Mononuclear cell (primary cell): ENCODE measurements around the gene ITGA11. TPM values are rescaled to one million over a fixed set of nuclear protein-coding genes. Genes with fewer than 3 reads are reported as not detected.

ENCODE experiments used
- H3K27me3 ChIP-seq: 2 replicates; pipeline ENCODE4 v1.6.0; 2011; ENCODE audit warnings: low read length, control low read depth; ENCODE audit not compliant: insufficient read depth
- H3K4me1 ChIP-seq: 2 replicates; pipeline ENCODE4 v1.5.1; 2011; ENCODE audit warnings: mild to moderate bottlenecking, low read length, control low read depth; ENCODE audit not compliant: insufficient read depth
- H3K4me3 ChIP-seq: 2 replicates; pipeline ENCODE4 v1.5.1; 2011; ENCODE audit warnings: mild to moderate bottlenecking, low read length, moderate library complexity
- H3K9me3 ChIP-seq: 2 replicates; pipeline ENCODE4 v1.5.1; 2011; ENCODE audit warnings: low read depth, mild to moderate bottlenecking, control low read depth, low read length
- total RNA-seq: library from RNA; depleted of rRNA; stranded (reverse); fragments of >200 nt; gene quantifications from one replicate; pipeline ENCODE4 v1.2.3, GENCODE V29; 2012

ITGA11 gene
- total RNA-seq, 1 donor, result under 0.01 TPM

DNA sequence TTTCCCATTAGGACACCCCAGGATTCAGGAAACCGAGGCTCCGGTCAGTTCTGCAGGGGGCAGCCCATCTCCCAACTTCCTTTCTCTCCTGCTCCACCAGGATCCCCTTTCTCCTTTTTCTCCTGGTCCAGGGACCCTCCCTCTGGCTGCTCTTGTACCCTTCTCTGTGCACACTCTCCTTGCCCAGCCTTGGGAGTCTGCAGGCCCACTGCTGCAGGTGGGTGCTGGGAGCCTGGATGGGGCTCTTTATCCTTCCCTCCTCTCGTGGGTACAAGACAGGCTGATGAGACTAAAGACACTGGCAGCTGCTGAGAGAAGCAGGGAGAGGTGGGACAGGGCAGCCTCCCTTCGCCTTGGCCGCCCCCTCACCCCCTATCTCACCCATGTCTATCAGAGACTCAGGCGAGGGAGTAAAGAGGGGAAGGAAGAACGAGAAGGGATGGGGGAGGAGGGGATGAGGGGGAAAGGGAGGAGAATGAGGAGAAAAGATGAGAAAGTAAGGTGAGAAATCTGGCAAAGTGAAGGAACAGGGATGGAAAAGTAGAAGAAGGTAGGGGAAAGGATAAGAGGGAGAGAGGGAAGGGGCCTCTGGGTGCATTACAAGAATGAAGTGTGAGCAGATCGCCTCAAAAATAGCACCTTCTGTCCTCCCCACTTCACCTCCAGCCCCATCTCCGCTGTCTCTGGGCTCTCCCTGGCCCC lies 45.2 kb downstream of the ITGA11 start:
- no peaks in the 10 kb centered on the region for H3K9me3 ChIP-seq

DNA sequence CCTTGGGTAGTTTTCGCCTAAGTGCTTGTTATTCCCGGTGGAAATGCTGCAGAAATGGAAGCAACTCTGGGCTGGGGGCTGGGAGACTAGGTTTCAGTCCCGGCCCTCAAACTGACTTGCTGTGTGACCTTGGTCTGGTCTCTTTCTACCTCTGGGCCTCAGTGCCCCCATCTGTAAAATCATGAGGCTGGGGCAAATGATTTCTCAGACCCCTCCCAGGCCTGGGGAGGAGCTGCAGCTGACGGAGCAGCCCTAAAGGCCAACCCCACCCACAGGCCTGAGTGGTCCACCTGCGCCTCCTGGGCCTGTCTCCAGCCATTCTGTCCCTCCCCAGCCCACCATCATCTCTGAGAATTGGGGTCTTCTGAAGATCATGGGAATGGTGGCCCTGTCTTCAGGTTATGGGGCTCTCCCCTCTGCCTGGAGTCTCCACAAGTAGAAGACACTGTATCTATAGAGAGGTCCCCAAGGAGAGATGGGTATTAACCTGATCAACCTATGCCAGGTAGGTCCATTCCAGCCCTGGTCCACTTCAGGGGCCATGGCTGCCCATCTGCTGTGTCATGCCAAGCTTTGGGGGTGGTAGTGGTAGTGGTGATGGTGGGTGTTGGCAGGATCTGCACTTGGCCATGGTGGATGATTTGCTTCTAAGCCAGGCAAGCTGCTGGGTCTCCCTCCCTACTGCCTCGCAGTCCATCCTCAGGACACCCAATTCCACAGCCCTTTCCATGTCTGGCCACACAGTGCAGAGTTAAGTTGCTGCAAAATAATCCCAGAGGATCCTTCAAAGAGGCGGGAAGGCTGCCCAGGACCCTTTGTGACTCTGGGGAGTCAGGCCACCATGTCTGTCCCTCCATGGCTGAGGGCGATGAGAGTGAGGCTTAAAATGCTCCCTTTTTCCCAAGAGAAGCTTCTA lies 46.0 kb downstream of the ITGA11 start:
- no peak overlapping the region for H3K4me3 ChIP-seq
- H3K27me3 ChIP-seq, result peaks cover 2% of the 10 kb centered on the region
- no peaks in the 10 kb centered on the region for H3K9me3 ChIP-seq
- peaks cover 9% of the 10 kb centered on the region for H3K4me1 ChIP-seq

More for the DNA sequence above, 45.2 kb downstream of the ITGA11 start:
- peaks cover 2% of the 10 kb centered on the region for H3K27me3 ChIP-seq
- H3K4me1 ChIP-seq, result peaks cover 9% of the 10 kb centered on the region
- no peak overlapping the region for H3K4me3 ChIP-seq

DNA sequence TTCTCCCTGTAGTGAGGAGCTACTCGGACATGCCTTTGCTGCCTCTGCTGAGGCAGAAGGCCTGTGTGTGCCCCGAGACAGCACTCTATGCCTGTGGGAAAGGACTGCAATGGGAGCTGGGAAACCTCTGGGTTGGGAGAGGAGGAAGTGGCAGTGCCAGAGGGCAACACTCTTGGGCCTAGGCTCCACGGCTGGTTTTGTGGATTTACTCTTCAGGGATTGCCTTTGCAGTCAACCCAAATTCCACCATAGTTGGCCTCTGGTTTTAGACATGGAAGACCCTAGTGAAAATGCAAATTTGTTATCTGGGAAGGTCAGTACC lies 46.8 kb downstream of the ITGA11 start:
- no peaks in the 10 kb centered on the region for H3K9me3 ChIP-seq
- no peak overlapping the region for H3K4me3 ChIP-seq
- H3K27me3 ChIP-seq, result peaks cover 2% of the 10 kb centered on the region
- peaks cover 2% of the 10 kb centered on the region for H3K4me1 ChIP-seq

DNA sequence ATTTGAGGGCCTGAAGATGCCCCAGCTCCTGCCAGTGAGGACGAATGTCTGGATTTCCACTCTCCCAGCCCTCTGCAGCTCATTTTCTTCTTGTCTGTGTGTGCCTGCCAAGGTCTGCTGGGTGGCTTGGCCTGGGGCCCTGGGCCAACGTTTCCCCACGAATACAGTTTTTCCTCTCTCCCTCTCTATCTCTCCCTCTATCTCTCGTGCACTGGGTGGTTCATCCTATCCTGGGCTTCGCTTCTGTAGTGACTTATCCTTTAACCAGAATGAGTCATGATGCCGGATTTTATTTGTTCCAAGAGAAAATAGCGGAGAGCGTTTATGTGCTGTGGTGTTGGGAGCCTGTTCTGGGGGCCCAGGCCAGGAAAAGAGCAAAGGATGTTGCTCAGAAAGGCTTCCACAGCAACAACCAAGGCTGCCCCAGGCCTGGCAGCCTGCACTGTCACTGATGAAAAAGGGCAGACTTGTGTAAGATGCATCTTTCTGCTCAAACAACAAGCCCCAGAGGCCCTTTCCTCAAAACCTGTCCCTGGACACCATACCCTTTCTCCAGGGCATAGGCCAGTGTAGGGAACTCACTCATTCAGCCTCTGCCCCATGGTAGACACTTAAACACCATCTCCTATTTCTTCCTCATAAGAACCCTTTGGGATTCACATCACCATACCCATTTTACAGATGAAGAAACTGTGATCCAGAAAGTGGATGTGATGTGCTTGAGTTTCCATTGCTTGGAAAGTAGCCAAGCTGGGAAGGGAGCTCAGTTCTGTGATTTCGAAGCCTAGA lies 47.3 kb downstream of the ITGA11 start:
- Histone ChIP-seq H3K4me1 (no peaks in the 10 kb centered on the region), H3K9me3 (no peaks in the 10 kb centered on the region), H3K4me3 (no peak overlapping the region), H3K27me3 (peaks cover 2% of the 10 kb centered on the region)

DNA sequence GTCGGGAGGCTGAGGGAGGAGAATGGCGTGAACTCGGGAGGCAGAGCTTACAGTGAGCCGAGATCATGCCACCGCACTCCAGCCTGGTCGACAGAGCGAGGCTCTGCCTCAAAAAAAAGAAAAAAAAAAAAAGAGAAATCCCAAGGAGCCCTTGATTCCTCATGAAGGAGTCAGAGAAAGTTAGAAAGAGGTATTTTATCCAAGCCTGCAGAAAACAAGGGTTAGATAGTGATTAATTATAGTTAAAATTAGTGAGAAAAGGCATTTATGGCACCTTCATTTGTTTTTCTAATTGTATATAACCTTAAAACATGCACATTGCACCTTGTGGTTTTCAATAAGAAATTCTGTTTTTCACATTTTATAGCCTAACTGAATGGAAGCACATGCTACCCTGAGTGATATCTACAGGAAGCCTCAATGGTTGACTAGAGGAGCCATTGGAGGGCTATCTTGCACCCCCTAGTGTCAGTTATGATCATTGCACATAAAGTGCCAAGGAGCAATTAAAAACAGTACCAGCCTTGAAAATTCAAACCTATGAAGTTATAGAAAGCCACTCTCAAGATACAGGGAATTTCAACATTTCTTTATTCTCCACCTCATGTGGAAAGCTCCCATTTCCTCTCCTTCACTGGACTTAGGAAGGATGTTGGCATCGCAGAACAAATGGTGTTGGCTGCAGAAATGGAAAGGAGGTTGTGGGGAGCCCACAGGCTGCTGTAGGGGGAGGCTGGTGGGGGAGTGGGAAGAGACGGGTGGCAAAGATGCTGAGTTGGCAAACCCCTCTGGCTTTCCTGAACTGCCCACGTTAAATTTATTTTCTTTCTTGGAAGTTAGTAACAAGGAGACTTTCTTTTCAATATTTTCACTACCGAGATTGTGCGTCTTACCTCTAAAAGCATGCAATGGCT lies 48.5 kb downstream of the ITGA11 start:
- no peaks in the 10 kb centered on the region for H3K4me1 ChIP-seq

DNA sequence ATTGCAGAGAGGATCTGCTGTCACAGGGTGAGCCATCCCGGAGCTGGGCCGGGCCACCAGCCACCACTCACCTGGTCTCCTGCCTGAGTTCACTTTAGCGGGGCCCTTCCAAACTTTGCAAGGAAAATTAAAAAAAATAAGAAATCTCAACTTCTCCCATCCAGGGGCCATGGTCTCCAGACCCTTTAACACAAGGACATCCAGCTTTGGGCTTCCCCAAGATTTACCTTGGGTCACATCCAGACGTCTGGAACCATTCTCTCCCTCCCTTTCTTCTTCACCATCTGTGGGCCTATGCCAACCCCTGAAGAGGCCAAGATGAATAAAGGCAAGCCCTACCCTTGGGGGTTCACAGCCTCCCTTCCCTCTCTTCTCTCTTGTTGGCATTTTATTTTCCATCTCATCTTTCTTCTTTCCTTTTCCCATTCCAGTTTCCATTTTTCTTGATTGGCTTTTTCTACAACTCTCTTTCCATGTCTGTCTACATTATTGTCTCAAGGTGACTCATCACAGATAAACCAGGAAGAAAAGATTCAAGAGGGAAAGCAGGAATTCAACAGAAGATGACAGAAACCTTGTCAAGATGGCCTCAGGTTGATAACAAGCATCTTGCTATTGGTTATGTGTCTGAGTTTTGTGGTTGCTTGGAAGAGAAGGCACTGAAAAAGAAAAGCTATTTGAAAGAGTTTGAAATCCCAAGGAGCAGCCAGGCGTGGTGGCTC lies 49.5 kb downstream of the ITGA11 start:
- no peaks in the 10 kb centered on the region for H3K4me1 ChIP-seq
- H3K27me3 ChIP-seq, result no peaks in the 10 kb centered on the region
- H3K9me3 ChIP-seq, result no peaks in the 10 kb centered on the region
- no peak overlapping the region for H3K4me3 ChIP-seq

More for the DNA sequence above, 48.5 kb downstream of the ITGA11 start:
- Histone ChIP-seq H3K27me3 (no peaks in the 10 kb centered on the region), H3K4me3 (no peak overlapping the region), H3K9me3 (no peaks in the 10 kb centered on the region)

DNA sequence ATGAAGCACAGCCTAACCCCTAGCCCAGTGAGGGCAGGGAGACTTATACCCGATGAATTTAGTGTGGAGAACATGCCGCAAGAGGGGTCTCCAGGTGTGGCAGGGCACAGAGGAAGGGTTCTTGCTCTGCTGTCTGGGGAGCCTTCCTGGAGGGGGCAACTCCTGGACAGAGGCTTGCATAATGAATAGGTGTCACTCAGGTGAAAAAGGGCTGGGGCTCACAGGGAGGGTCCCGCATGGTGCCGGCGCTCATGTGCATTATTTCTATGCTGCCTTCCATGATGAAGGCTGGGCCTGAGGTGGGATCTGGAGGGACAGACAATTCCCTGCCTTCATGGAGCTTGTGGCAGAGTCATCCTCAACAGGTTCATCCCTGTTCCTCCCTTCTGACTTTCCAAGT lies 51.5 kb downstream of the ITGA11 start:
- Histone ChIP-seq H3K27me3 (no peaks in the 10 kb centered on the region), H3K4me3 (no peak overlapping the region), H3K9me3 (no peaks in the 10 kb centered on the region), H3K4me1 (no peaks in the 10 kb centered on the region)

DNA sequence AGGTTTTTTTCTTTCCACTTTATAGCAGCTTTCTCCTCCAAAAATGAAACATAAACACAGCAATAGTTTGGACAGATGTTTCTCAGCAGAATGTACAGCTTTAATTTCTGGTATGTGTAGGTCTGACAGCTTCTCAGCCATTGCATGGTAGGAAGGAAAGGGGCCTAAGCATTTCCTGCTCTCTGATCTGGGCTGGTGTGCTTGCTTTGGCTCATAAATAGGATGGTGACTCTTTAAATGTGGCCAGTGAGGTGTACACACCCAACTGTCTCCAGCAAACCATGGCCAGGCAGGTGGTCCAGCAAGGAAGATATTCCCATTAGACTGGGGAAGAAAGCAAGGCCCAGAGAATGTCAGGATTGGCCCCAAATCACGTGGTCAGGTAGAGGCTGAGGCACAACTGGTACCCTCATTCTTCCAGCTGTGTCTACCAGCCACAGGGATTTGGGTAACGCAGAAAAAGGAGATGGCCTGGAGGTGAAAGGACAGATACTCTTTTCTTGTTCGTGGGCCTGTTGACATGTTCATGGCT lies 52.1 kb downstream of the ITGA11 start:
- no peaks in the 10 kb centered on the region for H3K9me3 ChIP-seq
- no peak overlapping the region for H3K4me3 ChIP-seq
- H3K27me3 ChIP-seq, result no peaks in the 10 kb centered on the region
- H3K4me1 ChIP-seq, result no peaks in the 10 kb centered on the region

DNA sequence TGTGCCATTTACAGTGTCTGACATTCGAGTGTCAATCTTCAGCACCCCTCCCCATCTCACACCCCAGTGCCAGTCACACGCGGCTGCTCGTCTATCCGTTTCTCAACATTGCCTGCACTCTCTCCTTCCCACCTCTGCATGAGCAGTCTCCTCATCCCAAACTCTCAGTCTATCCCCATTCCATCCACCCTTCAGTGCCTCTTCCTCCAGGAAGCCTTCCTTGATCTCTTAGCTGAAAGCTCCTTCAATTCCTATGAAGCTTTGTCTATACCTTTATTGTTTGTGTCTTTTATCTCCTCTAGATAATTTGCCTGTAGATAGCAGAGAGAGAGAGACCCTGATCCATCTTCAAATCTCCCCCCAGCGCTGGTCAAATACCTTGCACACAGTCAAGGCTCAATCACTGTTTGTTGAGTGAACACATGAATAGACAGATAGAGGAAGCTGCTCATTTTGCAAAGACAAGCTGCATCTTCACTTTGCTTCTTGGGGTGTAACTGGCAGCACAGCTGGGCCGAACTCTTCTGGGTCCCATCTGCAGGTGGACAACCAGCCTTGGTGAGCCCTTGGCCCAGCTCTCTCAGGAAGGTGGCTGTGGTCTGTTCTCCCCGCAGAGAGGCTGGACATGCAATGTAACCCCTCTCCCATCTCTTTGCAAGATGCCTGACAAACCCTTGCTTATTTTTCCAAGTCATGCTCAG lies 52.8 kb downstream of the ITGA11 start:
- no peaks in the 10 kb centered on the region for H3K9me3 ChIP-seq
- H3K27me3 ChIP-seq, result no peaks in the 10 kb centered on the region
- H3K4me1 ChIP-seq, result no peaks in the 10 kb centered on the region
- H3K4me3 ChIP-seq, result no peak overlapping the region

DNA sequence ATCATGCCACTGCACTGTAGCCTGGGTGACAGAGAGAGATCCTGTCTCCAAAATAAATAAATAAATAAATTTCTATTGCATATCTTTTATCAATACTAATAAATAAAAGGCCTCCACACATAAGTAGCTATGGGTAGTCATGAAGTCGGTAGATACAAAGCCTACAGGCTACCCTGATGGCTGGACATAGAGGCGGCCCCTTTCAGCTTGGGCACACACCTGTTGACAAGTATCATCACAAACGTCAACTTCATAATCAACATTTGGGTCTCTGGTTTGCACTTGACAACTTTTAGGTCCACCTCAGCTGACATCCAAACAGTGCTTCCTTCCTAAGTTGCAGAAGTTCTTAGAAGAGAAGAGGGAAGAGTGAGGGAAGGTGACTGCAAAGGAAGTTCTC lies 53.4 kb downstream of the ITGA11 start:
- H3K4me3 ChIP-seq, result no peak overlapping the region
- no peaks in the 10 kb centered on the region for H3K27me3 ChIP-seq
- no peaks in the 10 kb centered on the region for H3K9me3 ChIP-seq
- H3K4me1 ChIP-seq, result no peaks in the 10 kb centered on the region

DNA sequence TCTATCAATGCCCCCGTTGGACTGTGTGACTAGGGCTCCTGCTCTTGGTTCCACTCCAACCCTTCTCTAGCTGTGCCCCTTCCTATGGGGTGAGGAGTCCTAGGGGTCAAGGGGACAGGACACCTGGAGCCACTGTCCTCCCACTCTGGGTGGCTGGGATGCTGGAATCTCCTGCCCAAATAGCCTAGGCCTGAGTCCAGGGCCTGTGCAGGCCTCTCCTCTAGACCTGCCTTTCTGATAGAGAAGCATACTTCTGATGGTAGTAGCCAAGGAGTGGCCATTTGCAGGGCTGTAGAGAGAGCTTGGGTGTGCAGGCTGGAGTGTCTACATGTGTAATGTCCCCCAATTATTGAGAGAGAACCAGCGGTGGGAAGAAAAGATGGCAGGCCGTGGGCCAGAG lies 54.2 kb downstream of the ITGA11 start:
- Histone ChIP-seq H3K4me3 (no peak overlapping the region), H3K4me1 (no peaks in the 10 kb centered on the region), H3K27me3 (no peaks in the 10 kb centered on the region), H3K9me3 (no peaks in the 10 kb centered on the region)

DNA sequence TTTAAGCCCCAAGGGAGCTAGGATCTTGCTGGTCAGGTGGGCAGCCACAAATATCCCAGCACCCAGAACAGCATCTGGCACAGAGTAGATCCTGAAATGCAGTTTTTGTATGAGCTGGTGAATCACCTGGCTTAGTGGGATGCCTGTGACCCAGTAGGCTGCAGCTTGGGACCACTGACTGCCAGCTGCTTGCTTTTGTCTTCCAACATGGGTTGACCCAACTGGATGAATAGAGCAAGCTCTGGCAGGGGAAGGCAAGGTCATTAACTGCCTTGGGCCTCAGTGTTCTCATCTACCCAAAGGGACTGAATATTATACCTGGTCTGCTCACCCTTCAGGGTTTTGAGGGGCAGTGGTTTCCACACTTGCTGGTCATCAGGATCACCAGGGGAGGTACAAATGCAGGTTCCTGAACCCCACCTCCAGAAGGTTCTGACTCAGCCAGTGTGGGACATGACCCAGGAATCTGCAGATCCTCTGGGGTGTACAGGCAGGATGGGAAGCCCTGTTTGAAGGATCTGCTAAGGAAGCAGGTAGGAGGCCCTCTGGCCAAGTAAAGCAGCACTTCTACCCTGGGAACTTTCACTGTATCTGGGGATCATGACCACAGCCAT lies 55.4 kb downstream of the ITGA11 start:
- H3K27me3 ChIP-seq, result no peaks in the 10 kb centered on the region
- no peak overlapping the region for H3K4me3 ChIP-seq
- no peaks in the 10 kb centered on the region for H3K9me3 ChIP-seq
- H3K4me1 ChIP-seq, result no peaks in the 10 kb centered on the region

DNA sequence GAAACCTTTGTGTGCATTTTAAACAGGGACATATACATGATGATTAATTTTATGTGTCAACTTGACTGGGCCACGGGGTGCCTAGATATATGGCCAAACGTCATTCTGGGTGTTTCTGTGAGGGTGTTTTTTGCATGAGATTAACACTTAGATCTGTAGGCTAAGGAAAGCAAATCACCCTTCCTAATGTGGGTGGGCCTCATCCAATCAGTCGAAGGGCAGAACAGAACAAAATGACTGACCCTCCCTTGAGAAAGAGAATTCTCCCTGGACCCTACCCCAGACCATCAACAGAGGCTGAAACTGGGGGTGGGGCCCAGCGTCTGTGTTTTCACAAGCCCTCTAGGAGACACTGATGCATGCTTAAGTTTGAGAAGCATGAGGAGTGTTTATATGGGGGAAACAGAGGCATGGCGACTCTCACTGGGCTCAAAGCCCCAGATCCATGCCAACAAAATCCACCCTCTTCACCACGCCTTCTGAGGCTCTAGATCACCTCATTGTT lies 56.2 kb downstream of the ITGA11 start:
- Histone ChIP-seq H3K27me3 (no peaks in the 10 kb centered on the region), H3K4me3 (no peak overlapping the region), H3K9me3 (no peaks in the 10 kb centered on the region), H3K4me1 (no peaks in the 10 kb centered on the region)
